Testis (tissue), 3 donors: ENCODE results near the gene DHRS7B. TPM values are rescaled to one million over a fixed set of nuclear protein-coding genes. Genes with fewer than 3 reads are reported as not detected.
A peak's percentile ranks its signal among the peaks of the same experiment; 100 is the strongest.

ENCODE experiments used
- DNase-seq: peaks from one replicate; pipeline ENCODE4 v3.0.0-alpha.2; 2019
- H3K27ac ChIP-seq, 2 donors: fragments of 200-600 bp; sonication (generic); one replicate each; pipeline ENCODE4 v1.5.1; 2019
- H3K27me3 ChIP-seq: fragments of 200-600 bp; sonication (generic); one replicate; pipeline ENCODE4 v1.5.1; 2019
- H3K36me3 ChIP-seq: fragments of 200-600 bp; sonication (generic); one replicate; pipeline ENCODE4 v1.5.1; 2017; ENCODE audit warnings: low read depth; ENCODE audit errors: missing control alignments
- H3K4me1 ChIP-seq: fragments of 200-600 bp; sonication (generic); one replicate; pipeline ENCODE4 v1.5.1; 2019
- H3K4me3 ChIP-seq, 2 donors: fragments of 200-600 bp; sonication (generic); one replicate each; pipeline ENCODE4 v1.5.1; 2017 to 2019
- H3K9me3 ChIP-seq: fragments of 200-600 bp; sonication (generic); one replicate; pipeline ENCODE4 v1.5.1; 2017
- POLR2A ChIP-seq: fragments of 450-650 bp; IDR thresholded peaks from one replicate; pipeline ENCODE4 v1.6.1; 2017; ENCODE audit warnings: antibody characterized with exemption, mild to moderate bottlenecking, moderate library complexity
- WGBS, 2 donors: methylation state at CpG; one replicate each; pipeline ENCODE4 v1.1.5; 2018; 5-methylcytosine and 5-hydroxymethylcytosine counted together
- intact Hi-C: fragments of 100-400 bp; cut with DNase I; formaldehyde crosslinking; loops from one replicate; pipeline ENCODE4 v1.15.1; 2023; ENCODE audit warnings: low total_unique reads
- polyA plus RNA-seq: library from polyadenylated mRNA; stranded (reverse); fragments of 350-450 nt; fragmentation: Illumina TruSeq; extraction: RNeasy Lipid Tissue Mini Kit (QIAGEN cat#74804); gene quantifications from one replicate; pipeline ENCODE4 v1.2.3, GENCODE V29; 2014; ENCODE audit warnings: low read depth, low replicate concordance; ENCODE audit not compliant: insufficient read depth
- total RNA-seq, 2 donors: library from RNA; depleted of rRNA; stranded (reverse); fragments of >200 nt; gene quantifications; one replicate each; pipeline ENCODE4 v1.2.3, GENCODE V29; 2016
- TF ChIP-seq, protein P1 (sequence below), 3 experiments: fragments of 450-650 bp in 2 of 3; fragments of 200-600 bp in 1 of 3; sonication (generic) in 1 of 3; IDR thresholded peaks; one replicate each; pipeline ENCODE4 v1.5.1; 2016 to 2019; ENCODE audit warnings: antibody characterized with exemption in 3 of 3, mild to moderate bottlenecking in 2 of 3, moderate library complexity in 1 of 3

The DHRS7B gene
- total and polyA plus RNA-seq, 3 donors from 2014 or later, result 39.0 to 81.7 (median 53.6) TPM

DNA sequence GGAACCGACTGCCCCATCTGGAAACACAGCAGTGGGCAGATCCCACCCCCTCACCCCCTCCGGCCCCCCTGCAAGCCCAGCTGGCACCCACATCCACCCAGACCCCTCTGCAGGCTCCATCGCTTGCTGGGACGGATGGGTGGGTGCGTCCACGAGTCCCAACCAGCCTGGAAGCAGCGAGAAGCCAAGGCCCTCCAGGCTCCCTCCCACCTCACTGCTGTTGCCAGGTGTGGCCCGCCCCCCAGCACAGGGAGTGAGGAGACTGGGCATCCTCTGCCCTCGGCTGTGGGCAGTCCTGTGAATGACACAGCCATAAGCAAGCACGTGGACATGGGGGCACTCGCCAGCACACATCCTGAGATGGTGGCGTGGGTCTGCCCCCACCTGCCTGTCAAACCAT, 75.7 kb downstream of the DHRS7B start:
- H3K4me1 ChIP-seq, result peaks cover 19% of the 10 kb centered on the region
- no peaks in the 10 kb centered on the region for H3K36me3 ChIP-seq
- H3K9me3 ChIP-seq, result no peaks in the 10 kb centered on the region
- intact Hi-C loops, result no loop called here
- H3K27ac ChIP-seq, result no peak overlapping the region
- WGBS, 2 donors, result 83 to 96% methylated on average over 1 to 12 of the region's 12 CpGs
- TF ChIP-seq POLR2A, result no peak
- TF ChIP-seq, protein P1, sequence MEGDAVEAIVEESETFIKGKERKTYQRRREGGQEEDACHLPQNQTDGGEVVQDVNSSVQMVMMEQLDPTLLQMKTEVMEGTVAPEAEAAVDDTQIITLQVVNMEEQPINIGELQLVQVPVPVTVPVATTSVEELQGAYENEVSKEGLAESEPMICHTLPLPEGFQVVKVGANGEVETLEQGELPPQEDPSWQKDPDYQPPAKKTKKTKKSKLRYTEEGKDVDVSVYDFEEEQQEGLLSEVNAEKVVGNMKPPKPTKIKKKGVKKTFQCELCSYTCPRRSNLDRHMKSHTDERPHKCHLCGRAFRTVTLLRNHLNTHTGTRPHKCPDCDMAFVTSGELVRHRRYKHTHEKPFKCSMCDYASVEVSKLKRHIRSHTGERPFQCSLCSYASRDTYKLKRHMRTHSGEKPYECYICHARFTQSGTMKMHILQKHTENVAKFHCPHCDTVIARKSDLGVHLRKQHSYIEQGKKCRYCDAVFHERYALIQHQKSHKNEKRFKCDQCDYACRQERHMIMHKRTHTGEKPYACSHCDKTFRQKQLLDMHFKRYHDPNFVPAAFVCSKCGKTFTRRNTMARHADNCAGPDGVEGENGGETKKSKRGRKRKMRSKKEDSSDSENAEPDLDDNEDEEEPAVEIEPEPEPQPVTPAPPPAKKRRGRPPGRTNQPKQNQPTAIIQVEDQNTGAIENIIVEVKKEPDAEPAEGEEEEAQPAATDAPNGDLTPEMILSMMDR (IDR thresholded peaks at IDR 0.05), result no peak
- H3K27me3 ChIP-seq, result no peaks in the 10 kb centered on the region
- no peak for DNase-seq
- no peak overlapping the region for H3K4me3 ChIP-seq

- no peak for DNase-seq
- H3K4me1 ChIP-seq, result peaks cover 31% of the 10 kb centered on the region
Observed at GRCh38 chr17:21204935-21205334, 78.2 kb downstream of the DHRS7B start.

DNA sequence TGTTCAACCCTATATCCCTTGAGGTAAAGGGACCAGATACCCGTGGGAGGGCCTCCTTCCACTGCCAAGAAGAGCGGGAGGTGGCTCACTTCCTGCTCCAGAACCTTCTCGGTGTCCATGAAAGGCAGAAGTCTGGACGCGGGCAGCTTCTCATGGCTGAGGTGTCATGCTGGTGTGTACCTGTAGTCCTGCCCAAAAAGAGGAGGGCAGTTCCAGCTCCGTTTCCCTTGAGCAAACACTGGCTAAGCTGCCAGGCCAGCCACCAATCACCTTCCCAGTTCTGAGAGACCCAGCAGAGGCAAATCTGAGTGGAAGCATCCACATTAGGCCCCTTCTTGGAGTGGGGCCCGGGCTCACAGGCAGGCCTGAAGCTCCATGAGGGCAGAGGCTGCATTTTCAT, 81.6 kb downstream of the DHRS7B start:
- Histone ChIP-seq H3K27me3 (no peaks in the 10 kb centered on the region), H3K9me3 (no peaks in the 10 kb centered on the region), H3K4me1 (peaks cover 50% of the 10 kb centered on the region), H3K27ac (peak overlapping the region; percentile 33 to 37), H3K4me3 (no peak overlapping the region), H3K36me3 (no peaks in the 10 kb centered on the region)
- 68 to 76% methylated on average over 7 of the region's 7 CpGs for WGBS, 2 donors
- intact Hi-C loops, result no loop called here
- TF ChIP-seq, protein P1 (IDR thresholded peaks at IDR 0.05), result no peak
- TF ChIP-seq POLR2A, result no peak
- no peak for DNase-seq

More at GRCh38 chr17:21204935-21205334, 78.2 kb downstream of the DHRS7B start:
- TF ChIP-seq, protein P1 (IDR thresholded peaks at IDR 0.05), result no peak
- TF ChIP-seq POLR2A, result no peak
- no peaks in the 10 kb centered on the region for H3K27me3 ChIP-seq
- intact Hi-C loops, result no loop called here
- WGBS, 2 donors, result 83 to 84% methylated on average over 5 to 9 of the region's 9 CpGs
- no peaks in the 10 kb centered on the region for H3K36me3 ChIP-seq
- H3K9me3 ChIP-seq, result no peaks in the 10 kb centered on the region
- H3K4me3 ChIP-seq, result no peak overlapping the region
- no peak overlapping the region for H3K27ac ChIP-seq

- Histone ChIP-seq H3K9me3 (no peaks in the 10 kb centered on the region), H3K4me1 (peaks cover 50% of the 10 kb centered on the region), H3K36me3 (no peaks in the 10 kb centered on the region), H3K4me3 (no peak overlapping the region), H3K27ac (peak overlapping the region; percentile 29 to 37), H3K27me3 (no peaks in the 10 kb centered on the region)
- TF ChIP-seq, protein P1 (IDR thresholded peaks at IDR 0.05), result no peak
- TF ChIP-seq POLR2A, result no peak
- WGBS, 2 donors, result 66 to 84% methylated on average over 17 of the region's 17 CpGs
- intact Hi-C loops, result no loop called here
- DNase-seq, result no peak
Observed at GRCh38 chr17:21209511-21210175, 82.9 kb downstream of the DHRS7B start.
